Measurements from ENCODE around the gene NUDT3.
"Not testable (repeated sequence)": the region's sequence is repeated elsewhere in the genome, so short reads cannot be mapped to it uniquely, and the experiment has no call there.

The NUDT3 gene

DNA sequence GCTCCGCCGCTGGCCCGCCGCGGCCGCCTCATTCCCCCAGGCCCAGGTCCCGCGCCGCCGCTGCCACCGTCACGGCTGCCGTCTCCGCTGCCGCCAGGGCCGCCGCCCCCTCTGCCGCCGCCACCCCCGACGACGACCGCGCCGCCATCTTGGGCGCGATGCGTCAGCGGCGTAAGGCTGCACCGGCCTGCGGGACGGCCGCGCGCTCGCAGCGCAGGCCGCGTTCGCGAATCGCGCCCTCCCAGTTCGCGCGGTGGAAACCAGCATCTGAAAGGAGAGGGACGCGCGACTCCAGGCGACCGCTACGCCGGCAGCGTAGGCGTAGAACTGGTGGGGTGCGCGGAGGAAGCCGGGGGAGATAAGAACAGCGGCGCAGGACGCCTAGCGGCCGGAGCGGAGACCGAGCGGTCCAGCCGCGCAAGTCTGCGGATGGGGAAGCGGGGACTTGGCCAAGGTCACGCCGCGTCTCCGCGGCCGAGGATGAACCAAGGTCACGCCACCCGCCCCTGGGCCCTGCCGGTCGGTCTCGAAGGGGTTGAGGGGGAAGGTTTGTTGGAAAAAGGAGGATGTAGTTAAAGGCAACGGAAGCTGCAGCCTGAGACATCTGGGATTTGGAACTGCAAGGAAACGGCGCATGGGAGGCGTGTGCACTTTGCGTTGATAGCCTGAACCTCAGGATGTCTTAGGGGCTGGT is at the start of gene NUDT3:
Gene NUDT3, minus strand, starts transcription at position 173 of the 694 bp plus-strand sequence. CDS start 307 bp downstream, outside the sequence.
- DNase-seq (ENCODE audit: low read depth in 1 of 2, low spot score in 1 of 2), result peak; percentile 90 to 91

DNA sequence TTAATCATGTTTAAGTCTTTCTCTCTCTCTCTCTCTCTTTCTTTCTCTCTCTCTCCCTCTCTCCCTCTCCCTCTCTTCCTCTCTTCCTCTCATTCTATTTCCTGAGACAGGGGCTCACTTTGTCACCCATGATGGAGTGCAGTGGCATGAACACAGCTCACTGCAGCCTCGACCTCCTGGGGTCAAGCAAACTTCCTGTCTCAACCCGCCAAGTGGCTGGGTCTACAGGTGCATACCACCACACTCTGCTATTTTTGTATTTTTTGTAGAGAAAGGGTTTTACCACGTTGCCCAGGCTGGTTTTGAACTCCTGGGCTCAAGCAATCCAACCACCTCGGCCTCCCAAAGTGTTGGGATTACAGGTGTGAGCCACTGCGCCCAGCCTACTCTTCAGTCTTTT is 49.1 kb upstream of the NUDT3 start:
- no peak for DNase-seq (ENCODE audit: low read depth in 1 of 2, low spot score in 1 of 2)

DNA sequence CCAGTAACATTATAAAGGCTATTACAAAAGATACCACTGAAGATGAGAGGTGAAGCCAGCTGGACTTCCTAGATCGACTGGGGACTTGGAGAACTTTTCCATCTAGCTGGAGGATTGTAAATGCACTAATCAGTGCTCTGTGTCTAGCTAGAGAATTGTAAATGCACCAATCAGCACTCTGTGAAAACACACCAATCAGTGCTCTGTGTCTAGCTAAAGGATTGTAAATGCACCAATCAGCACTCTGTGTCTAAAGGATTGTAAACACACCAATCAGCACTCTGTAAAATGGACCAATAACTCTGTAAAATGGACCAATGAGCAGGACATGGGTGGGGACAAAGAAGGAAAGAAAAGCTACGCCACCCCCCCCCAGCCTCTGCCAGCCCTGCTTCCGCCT is 47.0 kb upstream of the NUDT3 start:
- DNase-seq (ENCODE audit: low read depth in 1 of 2, low spot score in 1 of 2), result no peak

DNA sequence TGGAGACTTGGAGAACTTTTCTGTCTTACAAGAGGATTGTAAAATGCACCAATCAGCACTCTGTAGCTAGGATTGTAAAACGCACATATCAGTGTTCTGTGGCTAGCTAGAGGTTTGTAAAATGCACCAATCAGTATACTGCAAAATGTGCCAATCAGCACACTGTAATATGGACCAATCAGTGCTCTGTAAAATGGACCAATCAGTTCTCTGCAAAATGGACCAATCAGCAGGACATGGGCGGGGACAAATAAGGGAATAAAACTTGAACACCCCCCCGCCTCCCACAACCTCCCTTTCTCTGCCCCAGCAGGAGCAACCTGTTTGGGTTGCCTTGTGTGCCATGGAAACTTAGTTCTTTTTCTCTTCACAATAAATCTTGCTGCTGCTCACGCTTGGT is 46.2 kb upstream of the NUDT3 start:
- no peak for DNase-seq (ENCODE audit: low read depth in 1 of 2, low spot score in 1 of 2)

DNA sequence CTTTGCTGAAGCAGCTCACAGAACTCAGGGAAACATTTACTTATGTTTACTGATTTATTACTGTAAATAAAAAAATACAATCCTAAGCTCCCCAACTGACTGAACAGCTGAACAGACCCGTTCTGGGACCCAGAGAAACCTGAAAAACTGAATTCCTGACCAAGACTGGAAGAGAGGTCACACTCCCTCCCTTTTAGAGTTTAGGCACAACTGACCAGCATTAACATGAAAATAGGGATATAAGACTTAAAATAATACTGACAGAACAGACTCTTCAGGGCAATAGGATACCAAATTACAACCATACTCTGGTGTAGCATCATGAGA is 45.1 kb upstream of the NUDT3 start:
- DNase-seq (ENCODE audit: low read depth in 1 of 2, low spot score in 1 of 2), result no peak

DNA sequence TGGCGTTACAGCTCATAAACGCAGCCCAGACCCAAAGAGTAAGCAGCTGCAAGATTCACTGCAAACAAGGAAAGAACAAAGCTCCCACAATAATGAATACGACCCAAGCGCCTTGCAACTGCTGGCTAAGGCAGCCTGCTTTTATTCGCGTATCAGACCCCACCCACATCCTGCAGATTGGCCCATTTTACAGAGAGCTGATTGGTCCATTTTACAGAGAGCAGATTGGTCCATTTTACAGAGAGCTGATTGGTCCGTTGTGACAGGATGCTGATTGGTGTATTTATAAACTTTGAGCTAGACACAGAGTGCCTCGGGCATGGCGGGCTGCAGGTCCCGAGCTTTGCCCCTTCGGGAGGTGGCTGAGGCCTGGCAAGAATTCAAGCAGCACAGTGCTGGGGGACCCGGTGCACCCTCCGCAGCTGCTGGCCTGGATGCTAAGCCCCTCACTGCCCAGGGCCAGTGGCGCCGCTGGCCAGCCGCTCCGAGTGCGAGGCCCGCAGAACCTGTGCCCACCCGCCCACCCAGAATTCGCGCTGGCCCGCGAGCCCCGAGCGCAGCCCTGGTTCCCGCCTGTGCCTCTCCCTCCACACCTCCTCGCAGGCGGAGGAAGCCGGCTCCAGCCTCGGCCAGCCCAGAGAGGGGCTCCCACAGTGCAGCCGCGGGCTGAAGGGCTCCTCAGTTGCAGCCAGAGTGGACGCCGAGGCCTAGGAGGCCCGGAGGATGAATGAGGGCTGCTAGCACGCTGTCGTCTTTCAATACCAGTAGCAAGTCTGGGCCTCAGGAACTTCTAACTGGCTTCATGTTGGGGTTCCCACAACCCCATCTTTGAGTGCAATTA is 44.6 kb upstream of the NUDT3 start:
- DNase-seq (ENCODE audit: low read depth in 1 of 2, low spot score in 1 of 2), result no peak

DNA sequence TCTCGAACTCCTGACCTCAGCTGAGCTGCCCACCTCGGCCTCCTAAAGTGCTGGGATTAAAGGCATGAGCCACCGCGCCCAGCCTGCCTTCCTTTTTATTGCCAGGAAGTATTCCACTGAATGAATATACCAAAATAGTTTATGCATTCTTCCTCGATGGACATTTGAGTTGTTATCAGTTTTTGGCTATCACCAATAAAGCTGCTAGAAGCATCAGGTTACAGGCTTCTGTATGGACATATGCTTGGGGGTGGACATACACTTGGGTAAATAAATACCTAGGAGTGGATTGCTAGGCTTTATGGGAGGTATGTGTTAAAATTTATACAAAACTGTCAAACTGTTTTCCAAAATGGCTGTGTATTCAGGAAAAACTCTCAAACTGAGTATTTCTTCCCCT is 43.4 kb upstream of the NUDT3 start:
- DNase-seq (ENCODE audit: low read depth in 1 of 2, low spot score in 1 of 2), result no peak

DNA sequence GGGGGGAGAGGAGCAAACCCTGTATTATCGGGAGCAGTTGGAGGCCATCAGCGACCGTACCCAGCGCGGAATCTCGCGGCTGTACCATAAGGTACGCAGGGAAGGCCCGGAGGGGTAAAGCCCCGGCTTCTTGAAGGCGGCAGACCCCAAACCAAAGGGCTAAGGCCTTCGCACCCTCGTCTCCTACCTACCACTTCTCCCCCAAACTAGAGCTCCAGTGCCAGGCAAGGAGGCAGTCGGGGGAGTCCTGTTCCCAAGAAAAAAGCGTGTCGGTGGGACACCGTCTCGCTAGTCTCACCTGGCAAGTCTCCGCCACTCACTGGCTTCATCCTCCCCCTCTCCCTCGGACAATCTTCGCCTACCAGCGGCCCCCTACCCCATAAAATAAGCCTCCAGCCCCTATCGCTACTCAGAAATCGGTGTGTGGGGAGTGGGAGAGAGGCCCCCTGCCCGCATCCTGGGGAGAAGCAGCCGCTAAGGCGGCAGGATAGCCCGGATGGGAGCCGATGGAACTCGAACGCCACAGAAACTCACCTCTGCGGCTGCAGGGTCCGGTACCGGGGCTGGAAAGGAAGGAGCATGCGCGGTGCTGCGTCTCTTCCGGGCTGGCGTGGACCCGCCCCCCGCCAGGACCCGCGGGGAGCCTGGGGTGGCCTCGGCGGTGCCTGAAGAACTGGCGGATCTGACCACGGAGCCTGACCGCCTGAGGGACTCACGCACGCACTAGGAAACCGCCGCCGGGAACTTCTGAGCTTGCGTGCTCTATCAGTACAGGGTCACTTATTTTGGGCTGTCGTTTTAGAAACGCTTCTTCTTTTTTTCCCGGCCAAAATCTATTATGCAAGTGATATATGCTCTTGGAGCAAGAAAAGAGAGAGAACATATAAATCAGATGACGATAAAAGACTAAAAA is 33.3 kb upstream of the NUDT3 start, which contains the start of gene RPS10:
Gene RPS10, minus strand, starts transcription at position 572 of the 913 bp plus-strand sequence. CDS start 848 bp downstream, outside the sequence.
- DNase-seq (ENCODE audit: low read depth in 1 of 2, low spot score in 1 of 2), result peak; percentile 85 to 89

DNA sequence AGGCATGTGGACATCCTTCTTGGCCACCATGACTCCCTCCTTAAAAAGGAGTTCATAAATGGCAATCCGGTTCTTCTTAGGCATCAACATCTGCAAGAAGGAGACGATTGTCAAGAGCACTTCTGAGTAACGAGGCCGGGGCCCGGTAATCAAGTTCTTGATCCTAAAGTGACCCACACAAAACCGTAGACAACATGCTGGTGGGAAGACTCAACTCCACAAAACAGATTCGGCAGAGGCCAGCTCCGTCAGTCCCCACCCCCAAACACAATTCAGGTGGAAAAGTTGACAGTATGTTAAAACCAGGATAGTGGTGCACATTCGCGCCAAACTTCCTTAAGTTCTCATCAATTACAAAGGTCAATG is 32.6 kb upstream of the NUDT3 start:
- DNase-seq (ENCODE audit: low read depth in 1 of 2, low spot score in 1 of 2), result no peak

DNA sequence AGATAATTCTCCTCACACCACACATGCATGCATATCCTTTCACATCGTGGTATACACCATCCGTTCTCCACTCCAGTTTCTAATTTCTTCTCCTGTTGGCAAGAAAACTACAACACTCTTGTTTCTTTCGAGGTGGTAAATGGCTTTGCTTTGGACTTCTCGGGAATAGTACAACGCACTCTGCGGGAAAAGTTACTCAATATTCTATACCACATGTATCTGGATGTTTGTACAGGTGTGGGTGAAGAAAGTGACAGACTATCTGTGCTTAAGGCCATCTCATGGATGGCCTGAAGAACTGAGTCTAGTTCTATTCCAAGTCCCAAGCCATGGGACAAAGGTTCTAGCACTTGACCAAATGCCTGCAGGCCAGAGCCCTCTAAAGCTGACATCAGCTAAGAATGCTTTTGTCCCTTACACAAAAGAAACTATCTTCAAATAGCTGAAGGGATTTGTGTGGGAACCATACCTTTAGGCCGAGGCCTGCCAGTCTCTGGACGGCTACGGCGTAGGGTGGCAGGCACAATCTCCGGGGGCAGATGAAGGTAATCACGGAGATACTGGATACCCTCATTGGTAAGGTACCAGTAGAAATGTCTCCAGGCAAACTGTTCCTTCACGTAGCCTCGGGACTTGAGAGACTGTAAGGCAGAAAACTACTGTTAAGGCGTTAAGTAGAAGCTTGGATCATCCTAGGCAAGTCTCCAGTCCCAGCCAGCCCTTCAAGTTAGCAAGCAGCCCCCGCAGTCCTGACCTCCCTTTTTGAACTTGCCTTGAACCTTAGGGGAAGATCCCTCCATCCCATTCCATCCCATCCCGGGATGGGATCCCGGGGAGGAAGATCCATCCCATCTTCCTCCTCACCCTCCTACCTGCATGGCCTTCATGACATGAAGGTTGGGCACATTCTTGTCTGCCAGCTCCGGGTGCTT is 32.0 kb upstream of the NUDT3 start:
- DNase-seq (ENCODE audit: low read depth in 1 of 2, low spot score in 1 of 2), result no peak

DNA sequence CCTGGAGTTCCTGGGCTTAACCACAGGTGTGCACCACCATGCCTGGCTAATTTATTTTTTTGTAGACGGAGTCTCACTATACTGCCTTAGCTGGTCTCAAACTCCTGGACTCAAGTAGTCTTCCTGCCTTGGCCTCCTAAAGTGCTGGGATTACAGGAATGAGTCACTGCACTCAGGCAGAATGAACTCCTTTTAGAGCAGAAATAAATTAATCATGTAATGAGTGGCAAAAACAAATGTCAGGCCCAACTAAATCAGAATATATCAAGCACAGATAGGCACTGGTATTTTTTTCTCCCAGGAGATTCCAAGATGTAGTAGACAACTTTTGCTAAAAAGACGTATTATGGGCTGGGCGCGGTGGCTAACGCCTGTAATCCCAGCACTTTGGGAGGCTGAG is 30.8 kb upstream of the NUDT3 start:
- DNase-seq (ENCODE audit: low read depth in 1 of 2, low spot score in 1 of 2), result no peak

DNA sequence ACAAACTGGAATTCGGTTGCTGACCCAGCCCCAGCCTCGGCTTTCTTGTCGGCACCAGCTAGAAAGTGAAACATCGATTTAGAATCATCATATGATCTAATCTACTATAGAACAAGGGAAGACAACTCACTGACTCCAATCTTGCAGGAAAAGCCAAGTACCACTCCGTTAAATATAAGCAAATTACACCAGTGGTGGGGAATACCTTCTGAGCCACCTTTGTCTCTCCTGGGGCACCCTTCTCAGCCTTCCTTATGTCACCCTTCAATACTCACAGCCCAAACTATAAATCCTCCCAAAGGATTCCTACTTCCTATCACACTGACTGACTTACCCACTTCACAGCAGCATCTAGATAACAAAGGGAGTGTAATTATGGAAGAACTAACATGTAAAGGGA is 25.9 kb upstream of the NUDT3 start:
- no peak for DNase-seq (ENCODE audit: low read depth in 1 of 2, low spot score in 1 of 2)

DNA sequence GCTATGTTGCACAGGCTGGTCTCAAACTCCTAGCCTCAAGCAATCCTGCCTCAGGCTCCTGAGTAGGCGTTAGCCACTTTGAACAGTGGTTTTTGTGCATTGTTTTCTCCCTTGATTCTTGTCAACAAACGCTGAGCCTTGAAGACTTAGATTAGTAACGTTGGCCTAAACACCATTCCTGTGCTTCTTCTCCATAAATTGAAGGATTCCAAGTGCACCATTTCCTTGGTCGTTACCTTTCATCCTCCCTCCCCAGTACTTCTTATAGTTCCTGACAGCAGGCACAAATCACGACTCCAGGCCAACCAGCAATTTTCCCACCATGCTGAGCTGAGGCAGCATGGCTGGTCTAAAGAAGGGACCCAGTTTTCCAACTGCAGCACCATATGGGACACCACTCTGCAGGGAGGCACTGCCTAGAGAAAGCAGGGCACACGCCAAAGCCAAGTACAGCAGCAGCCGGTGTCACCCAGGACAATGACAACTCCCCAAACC is 24.5 kb upstream of the NUDT3 start:
- no peak for DNase-seq (ENCODE audit: low read depth in 1 of 2, low spot score in 1 of 2)

DNA sequence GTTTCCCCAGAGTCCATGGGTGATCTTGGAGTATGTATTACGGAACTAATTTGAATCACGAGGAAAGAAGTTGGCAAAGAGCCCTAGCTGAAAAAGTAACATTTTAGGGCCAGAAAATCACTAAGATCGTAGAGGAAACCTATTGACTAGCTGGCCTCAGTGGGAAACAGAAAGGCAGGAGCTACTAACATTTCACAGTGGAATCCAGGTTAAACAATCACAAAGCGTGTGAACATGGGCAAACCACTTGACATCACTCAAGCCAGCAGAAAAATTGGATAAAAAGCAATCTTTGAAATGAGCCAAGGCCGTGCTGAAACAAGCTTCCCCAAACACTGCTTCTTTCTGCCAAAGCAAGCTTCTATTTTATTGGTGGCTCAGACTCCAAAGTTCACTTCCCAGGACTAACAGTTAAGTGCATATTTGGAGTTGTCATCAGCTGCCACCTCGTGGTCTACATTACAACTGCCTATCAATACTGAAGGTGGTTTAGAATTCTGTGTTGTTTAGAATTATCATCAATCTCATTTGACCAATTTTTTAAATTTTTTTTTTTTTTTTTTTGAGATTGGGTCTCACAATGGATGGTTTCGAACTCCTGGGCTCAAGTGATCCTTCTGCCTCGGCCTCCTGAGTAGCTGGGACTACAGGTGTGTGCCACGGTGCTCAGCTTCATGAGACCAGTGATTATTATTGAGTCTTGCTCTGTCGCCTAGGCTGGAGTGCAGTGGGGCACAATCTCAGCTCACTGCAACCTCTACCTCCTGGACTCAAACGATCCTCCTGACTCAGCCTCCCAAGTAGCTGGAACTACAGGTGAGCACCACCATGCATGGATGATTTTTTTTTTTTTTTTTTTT is 22.8 kb upstream of the NUDT3 start:
- DNase-seq (ENCODE audit: low read depth in 1 of 2, low spot score in 1 of 2), result no peak

DNA sequence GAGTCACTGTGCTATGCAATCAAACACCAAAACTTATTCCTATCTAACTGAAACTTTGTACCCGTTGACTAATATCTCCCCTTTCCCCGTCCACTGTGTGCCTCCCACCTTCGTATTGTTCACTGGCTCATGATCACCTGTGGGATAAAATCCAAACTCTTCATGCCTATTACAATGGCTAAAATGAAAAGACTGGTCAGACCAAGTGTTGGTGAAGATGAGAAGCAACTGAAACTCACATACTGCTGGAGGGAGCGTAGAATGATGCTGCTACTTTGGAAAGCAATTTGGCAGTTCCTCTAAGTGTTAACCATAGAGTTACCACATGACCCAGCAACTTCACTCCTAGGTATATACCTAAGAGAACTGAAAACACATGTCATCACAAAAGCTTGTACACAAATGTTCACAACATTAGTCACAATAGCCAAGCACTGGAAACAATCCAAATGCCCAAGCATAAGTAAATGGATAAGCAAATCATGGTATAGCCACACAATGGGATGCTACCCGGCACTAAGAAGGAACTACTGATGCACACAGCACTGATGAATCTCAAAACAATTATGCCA is 20.3 kb upstream of the NUDT3 start:
- no peak for DNase-seq (ENCODE audit: low read depth in 1 of 2, low spot score in 1 of 2)

DNA sequence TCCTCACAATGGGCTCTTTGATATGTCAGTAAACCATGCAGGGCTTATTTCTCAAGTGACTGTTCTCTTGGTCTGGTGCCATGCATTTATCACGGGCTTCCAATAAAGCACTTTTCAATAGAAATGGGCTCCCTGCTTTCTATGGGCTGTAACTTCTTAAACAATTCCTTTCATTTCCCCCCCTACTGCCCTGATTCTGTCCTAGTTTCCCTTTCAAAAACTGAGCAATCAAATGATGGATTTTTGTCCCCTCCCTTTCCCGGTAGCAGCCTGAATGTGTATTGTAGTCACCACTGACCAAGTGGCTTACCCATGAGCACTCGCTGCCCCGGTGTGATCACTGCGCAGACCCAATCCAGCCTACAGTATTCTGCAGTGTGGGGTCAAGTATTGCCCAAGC is 19.5 kb upstream of the NUDT3 start:
- DNase-seq (ENCODE audit: low read depth in 1 of 2, low spot score in 1 of 2), result no peak

DNA sequence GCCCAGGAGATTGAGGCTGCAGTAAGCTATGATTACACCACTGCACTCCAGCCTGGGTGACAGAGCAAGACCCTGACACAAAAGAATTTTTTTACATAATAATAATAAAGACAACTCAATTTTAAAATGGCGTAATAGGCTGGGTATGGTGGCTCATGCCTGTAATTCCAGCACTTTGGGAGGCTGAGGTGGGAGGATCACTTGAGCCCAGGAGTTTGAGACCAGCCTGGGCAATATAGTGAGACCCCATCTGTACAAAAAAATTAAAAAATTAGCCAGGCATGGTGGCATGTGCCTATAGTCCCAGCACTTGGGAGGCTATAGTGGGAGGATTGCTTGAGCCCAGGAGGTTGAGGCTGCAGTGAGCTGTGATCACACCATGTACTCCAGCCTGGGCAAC is 15.4 kb upstream of the NUDT3 start:
- DNase-seq (ENCODE audit: low read depth in 1 of 2, low spot score in 1 of 2), result not testable (repeated sequence)

DNA sequence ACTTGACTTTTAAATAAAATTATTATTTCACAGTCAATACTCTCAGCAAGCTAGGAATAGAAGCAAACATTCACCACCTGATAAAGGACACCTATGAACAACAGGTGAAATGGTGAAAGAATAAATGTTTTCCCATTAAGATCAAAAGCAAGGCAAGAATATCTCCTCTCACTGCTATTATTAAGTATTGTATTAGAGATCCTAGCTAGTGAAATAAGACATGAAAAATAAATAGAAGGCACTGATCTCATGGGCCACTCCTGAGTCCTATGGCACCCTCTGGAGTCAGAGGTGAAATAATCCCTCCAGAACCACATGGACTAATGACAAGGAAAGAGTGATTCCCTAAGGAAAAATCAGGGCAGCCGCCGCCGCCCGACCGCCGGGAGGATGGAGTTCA is 4.0 kb upstream of the NUDT3 start:
- no peak for DNase-seq (ENCODE audit: low read depth in 1 of 2, low spot score in 1 of 2)

DNA sequence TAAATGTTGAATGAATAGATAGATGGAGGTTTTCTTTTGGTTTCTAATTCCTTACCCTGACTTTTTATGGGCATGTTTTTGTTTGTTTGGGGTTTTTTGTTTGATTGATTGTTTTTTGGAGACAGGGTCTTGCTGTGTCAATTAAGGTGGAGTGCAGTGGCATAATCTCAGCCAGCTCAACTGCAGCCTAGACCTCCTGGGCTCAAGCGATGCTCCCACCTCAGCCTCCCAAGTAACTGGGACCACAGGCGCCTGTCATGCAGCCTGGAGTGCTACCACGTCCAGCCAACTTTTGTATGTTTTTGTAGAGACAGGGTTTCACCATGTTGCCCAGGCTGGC is 1.5 kb upstream of the NUDT3 start:
- DNase-seq (ENCODE audit: low read depth in 1 of 2, low spot score in 1 of 2), result no peak

All from activated CD4-positive, alpha-beta T cell treated with anti-CD3 and anti-CD28 coated beads, Interleukin-2, amount 50 U/mL, for 24 hours (primary cell).